HG03159 (cell line): Measurements from ENCODE around the gene CD101.

Experiments
- ATAC-seq: cut with Tn5 transposase; IDR thresholded peaks from one replicate; pipeline ENCODE4 v1.9.1; 2021; ENCODE audit warnings: mild to moderate bottlenecking, moderate library complexity; ENCODE audit not compliant: unreplicated experiment

The CD101 gene

GRCh38 chr1:116984406-116985160 is 17.0 kb upstream of the CD101 start:
- no peak for ATAC-seq

DNA sequence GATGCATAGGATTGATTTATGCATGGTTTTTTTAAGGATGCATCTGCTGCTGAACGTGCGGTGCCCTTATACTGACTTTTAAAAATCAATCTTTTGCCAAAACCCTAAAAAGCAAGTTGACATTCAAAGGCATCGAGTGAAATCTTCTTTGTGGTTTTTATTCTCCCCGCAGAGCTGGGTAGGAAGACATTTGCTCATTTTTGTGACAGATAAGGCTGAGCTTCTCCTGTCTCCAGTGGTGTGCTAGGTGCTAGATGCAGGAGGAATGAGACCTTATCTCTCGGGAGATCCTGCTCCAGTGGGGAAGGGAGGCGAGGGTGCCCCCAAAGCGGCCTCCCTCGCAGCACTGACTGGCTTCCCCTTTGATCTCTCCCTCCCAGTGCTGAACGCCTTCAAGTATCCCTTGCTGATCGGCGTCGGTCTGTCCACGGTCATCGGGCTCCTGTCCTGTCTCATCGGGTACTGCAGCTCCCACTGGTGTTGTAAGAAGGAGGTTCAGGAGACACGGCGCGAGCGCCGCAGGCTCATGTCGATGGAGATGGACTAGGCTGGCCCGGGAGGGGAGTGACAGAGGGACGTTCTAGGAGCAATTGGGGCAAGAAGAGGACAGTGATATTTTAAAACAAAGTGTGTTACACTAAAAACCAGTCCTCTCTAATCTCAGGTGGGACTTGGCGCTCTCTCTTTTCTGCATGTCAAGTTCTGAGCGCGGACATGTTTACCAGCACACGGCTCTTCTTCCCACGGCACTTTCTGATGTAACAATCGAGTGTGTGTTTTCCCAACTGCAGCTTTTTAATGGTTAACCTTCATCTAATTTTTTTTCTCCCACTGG is 14.9 kb upstream of the CD101 start:
- ATAC-seq, result no peak

GRCh38 chr1:116987256-116987555 is 14.4 kb upstream of the CD101 start:
- ATAC-seq, result no peak

- ATAC-seq, result no peak
Observed at GRCh38 chr1:116988248-116988647, 13.3 kb upstream of the CD101 start.

GRCh38 chr1:116988908-116989307 is 12.7 kb upstream of the CD101 start:
- no peak for ATAC-seq

DNA sequence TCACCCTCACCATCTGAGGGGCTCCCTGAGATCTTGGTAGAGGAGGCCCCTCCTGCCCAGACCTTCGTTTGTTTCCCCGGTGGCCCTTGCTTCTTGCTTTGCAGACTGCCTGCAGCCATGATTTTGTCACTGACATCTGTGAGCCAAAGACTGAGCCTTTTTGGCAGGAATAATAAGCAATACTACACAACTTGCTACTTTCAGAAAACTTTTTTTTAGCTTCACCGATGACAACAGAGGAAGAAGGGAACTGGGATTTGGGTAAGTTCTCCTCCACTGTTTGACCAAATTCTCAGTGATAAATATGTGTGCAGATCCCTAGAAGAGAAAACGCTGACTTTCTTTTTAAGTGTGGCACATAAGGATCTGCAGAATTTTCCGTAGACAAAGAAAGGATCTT is 11.7 kb upstream of the CD101 start:
- ATAC-seq, result no peak

DNA sequence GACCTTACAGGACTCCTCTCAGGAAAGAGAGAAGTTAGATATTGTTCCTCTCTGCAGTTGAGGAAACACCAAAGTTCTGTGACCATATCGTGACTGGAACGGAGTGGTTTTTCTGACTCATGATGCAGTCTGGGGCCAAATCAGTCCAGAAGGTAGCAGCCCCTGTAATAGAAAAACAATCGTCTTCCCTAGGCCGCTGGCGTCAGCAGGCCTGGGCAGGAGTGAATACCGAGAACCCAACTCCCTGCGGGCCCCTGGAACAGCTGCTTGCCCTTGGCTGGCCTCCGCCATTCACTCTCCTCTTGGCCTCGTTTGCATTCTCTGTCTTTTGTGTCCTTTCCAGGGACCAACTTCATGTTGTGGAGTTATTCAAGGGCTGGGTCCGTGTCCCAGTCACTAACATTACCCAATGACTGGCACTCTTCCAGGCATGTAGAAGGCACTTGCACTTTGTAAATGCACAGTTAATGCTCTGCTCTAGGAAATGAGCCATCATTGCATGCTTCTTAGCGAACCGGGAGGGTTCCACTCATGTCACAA is 10.9 kb upstream of the CD101 start:
- ATAC-seq, result no peak

DNA sequence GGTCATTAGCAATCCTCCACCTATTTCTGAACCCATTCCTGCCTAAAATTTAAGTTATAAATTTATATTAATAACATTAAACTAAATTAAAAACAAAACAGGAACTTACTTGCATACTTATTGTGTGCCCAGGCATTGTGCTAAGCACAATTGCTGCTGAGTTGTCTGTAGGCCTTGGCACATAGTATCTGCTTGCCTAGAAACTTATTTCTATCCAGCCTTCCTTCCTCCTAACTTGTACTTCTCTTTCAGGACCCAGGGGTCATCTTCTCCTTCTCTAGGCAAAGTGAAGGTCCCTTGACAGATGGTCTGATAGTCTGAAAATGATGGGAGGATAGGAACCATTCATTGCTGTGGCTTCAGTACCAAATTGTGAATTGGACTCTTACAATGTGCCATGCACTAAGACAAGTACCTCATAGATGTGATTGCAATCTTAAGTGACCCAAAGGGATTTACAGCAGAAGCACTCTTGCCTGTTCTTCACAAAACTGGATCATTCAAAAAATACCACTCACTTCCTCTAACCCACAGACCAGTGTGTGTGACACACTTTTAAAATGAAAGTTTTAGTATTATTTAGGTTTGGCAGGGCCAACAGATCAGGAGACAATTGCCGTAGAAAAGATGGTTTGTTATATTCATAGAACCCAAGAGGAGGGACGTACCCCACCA is 10.3 kb upstream of the CD101 start:
- ATAC-seq, result no peak

GRCh38 chr1:116991918-116992317 is 9.6 kb upstream of the CD101 start:
- ATAC-seq, result no peak

- no peak for ATAC-seq
Observed at GRCh38 chr1:116993286-116993685, 8.3 kb upstream of the CD101 start.

DNA sequence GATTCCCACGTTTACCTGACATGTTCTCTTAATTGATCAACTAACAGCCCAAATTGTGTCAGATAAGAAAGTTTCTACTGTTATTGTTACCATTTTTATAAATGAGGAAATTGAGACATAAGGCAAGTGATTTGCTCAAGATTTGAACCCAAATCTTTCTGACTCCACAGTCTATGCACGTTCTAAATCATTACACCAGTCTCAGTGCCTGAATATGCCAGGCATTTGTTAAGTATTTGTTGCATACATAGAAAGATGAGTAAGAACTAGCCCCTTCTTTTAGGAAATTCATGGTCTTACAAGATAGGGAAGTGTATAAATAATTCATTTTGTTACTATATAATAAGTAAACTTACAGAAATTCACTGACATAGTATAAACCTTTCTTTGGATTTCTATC is 7.1 kb upstream of the CD101 start:
- no peak for ATAC-seq

- ATAC-seq, result no peak
Observed at GRCh38 chr1:116997066-116997465, 4.5 kb upstream of the CD101 start.

GRCh38 chr1:116997636-116998035 is 3.9 kb upstream of the CD101 start:
- no peak for ATAC-seq

GRCh38 chr1:116999596-116999995 is 2.0 kb upstream of the CD101 start:
- no peak for ATAC-seq

GRCh38 chr1:117000142-117000541 is 1.4 kb upstream of the CD101 start:
- no peak for ATAC-seq

DNA sequence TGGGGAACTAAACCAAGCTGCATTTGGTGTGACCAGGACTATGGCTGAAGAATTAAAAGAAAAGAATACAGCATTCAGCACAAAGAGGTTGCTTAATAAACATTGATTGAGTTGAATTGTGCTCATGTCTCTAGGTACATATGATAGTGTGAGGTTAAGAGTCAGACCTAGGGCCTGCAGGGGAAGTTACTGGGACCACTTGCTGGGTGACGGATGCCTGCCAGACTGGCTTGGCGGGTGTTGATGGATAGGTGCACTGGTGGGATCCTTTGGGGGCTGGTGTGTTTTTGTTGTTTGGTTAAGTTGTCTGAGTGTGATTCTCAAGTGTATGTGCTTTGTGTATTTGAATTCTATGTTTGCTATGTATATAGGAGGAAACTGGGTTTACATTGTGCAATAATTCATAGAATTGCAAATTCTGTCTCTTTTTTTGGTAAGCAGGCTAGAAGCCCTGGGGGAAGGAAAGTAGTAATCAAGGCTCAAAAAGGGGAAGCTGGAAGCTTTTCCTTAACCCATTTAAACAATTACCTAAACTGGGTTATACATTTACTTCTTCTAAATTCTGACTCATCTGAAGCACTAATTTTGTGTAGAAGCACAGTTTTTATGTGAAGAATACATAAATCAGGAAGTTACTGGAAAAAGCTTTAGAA is 1.8 kb downstream of the CD101 start:
- no peak for ATAC-seq

DNA sequence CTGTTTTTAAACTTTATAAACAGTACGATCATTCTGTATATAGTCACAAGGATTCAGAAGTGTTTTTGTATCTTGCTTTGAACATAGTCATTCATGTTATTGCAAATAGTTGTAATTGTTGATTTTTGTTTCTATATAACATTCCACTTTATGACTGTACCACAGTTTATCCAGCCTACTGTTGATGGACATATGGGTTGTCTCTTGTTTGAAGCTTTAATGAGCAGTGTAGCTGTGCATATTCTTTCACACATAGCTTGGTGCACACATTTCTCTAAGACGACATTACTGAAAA is 6.1 kb downstream of the CD101 start:
- no peak for ATAC-seq

DNA sequence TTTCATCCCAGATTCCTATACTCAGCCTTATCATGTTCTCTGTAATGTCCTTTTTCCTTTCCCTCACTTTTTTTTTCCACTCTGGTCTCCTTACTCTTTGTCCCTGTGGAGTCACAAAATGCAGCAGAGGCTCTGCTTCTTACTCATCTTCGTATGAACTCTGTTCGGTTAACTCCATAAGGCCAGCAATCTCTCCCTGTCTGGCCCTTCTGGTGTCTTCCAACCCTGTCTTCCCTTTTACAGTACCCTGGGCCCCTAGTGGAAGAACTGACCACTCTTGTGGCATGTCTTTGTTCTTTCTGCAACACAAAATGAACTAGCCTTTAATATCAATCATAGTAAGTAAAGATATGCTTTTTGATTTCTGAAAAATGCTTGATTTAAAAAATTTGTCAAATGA is 7.1 kb downstream of the CD101 start:
- ATAC-seq, result no peak

DNA sequence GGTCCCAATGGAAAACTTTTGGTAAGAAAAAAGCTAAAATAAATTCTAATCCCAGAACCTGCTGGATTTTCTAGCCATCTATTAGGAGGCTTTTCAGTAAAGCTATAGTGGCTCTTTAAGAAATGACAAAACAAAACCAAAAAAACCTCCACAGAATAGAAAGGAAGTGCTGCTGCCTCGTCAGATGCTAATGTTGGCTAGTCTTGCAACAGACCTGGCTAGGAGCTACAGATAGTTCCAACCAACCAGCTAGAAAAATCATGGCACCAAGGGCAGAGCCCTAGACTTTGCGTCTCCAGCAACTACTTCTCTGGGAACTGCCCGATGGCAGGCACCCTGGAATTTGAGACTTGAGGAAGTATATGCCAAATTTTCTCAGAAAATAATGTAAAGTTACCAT is 7.6 kb downstream of the CD101 start:
- no peak for ATAC-seq

- no peak for ATAC-seq
Observed at GRCh38 chr1:117010310-117010969, 8.9 kb downstream of the CD101 start.

GRCh38 chr1:117011334-117011733 is 9.8 kb downstream of the CD101 start:
- ATAC-seq, result no peak
